PC-3 (cell line): Measurements from ENCODE around the gene IL20RB. TPM values are rescaled to one million over a fixed set of nuclear protein-coding genes. Genes with fewer than 3 reads are reported as not detected.
"Not testable (repeated sequence)": the region's sequence is repeated elsewhere in the genome, so short reads cannot be mapped to it uniquely, and the experiment has no call there.

ENCODE experiments used
- ATAC-seq: fragments of 200-7000 bp; cut with Tn5 transposase; 2 replicates; pipeline ENCODE4 v1.9.1; 2020; ENCODE audit warnings: mild to moderate bottlenecking, moderate library complexity
- BruUV-seq: library from RNA; stranded (reverse); fragments of 400-500 nt; replicated peaks from 2 replicates; lab custom pipeline; 2021; lab: Mats Ljungman, UMichigan
- CTCF ChIA-PET: fragments of 300-600 bp; sonication (Branson Sonifier 250); formaldehyde crosslinking; loops from one replicate; lab custom pipeline; 2022; ENCODE audit warnings: antibody characterized with exemption; lab: Charles Lee
- POLR2A ChIA-PET: fragments of 300-600 bp; sonication (Branson Sonifier 250); formaldehyde crosslinking; loops from one replicate; lab custom pipeline; 2022; ENCODE audit warnings: antibody characterized with exemption; ENCODE audit not compliant: unreplicated experiment; lab: Charles Lee
- DNase-seq: peaks from one replicate; pipeline ENCODE4 v3.0.0-alpha.2; 2015
- H2AFZ ChIP-seq: fragments of 300-600 bp; sonication (generic); 2 replicates; pipeline ENCODE4 v1.6.0; 2016; ENCODE audit warnings: antibody characterized with exemption, low read length
- H3F3A ChIP-seq: fragments of 300-600 bp; sonication (generic); one replicate; pipeline ENCODE4 v1.6.0; 2017; ENCODE audit warnings: antibody characterized with exemption, low read length, control low read depth, mild to moderate bottlenecking; ENCODE audit not compliant: unreplicated experiment
- H3K27ac ChIP-seq: fragments of 300-600 bp; sonication (generic); 2 replicates; pipeline ENCODE4 v1.5.1; 2016; ENCODE audit warnings: mild to moderate bottlenecking, low read length
- H3K27me3 ChIP-seq: fragments of 300-600 bp; sonication (generic); 2 replicates; pipeline ENCODE4 v1.6.1; 2016; ENCODE audit warnings: low read length, mixed read lengths
- H3K36me3 ChIP-seq: fragments of 300-600 bp; sonication (generic); 2 replicates; pipeline ENCODE4 v1.6.1; 2016; ENCODE audit warnings: low read depth, mixed run types, low read length, mixed read lengths
- H3K4me1 ChIP-seq: fragments of 300-600 bp; sonication (generic); 2 replicates; pipeline ENCODE4 v1.5.1; 2016; ENCODE audit warnings: low read length; ENCODE audit not compliant: insufficient read depth
- H3K4me2 ChIP-seq: fragments of 300-600 bp; sonication (generic); 2 replicates; pipeline ENCODE4 v1.6.0; 2016; ENCODE audit warnings: low read length
- H3K4me3 ChIP-seq: fragments of 300-600 bp; sonication (generic); 2 replicates; pipeline ENCODE4 v1.5.1; 2016; ENCODE audit warnings: mild to moderate bottlenecking, low read length, mixed read lengths
- H3K79me2 ChIP-seq: fragments of 300-600 bp; sonication (generic); 2 replicates; pipeline ENCODE4 v1.6.1; 2017; ENCODE audit warnings: low read length, mixed read lengths
- H3K9ac ChIP-seq: fragments of 300-600 bp; sonication (generic); 2 replicates; pipeline ENCODE4 v1.6.0; 2016; ENCODE audit warnings: mild to moderate bottlenecking, low read length
- H3K9me2 ChIP-seq: fragments of 300-600 bp; sonication (generic); replicated peaks from 2 replicates; pipeline ENCODE4 v1.6.1; 2016; ENCODE audit warnings: mixed run types, low read length, mixed read lengths
- H3K9me3 ChIP-seq: fragments of 300-600 bp; sonication (generic); 2 replicates; pipeline ENCODE4 v1.6.1; 2016; ENCODE audit warnings: low read length, mixed read lengths
- H4K20me1 ChIP-seq: fragments of 300-600 bp; sonication (generic); 2 replicates; pipeline ENCODE4 v1.6.1; 2016; ENCODE audit warnings: low read length, mixed read lengths
- CTCF ChIP-seq: fragments of 300-600 bp; sonication (generic); conservative IDR thresholded peaks from 2 replicates; pipeline ENCODE4 v1.5.1; 2017; ENCODE audit warnings: antibody characterized with exemption, low read depth, mild to moderate bottlenecking, low read length
- EZH2 ChIP-seq: fragments of 300-600 bp; sonication (generic); IDR thresholded peaks from one replicate; pipeline ENCODE4 v1.6.1; 2017; ENCODE audit warnings: antibody characterized with exemption, mild to moderate bottlenecking, low read length; ENCODE audit not compliant: unreplicated experiment
- EZH2phosphoT487 ChIP-seq: fragments of 300-600 bp; sonication (generic); IDR thresholded peaks from 2 replicates; pipeline ENCODE4 v1.6.1; 2018; ENCODE audit warnings: mild to moderate bottlenecking, antibody characterized with exemption, low read length, borderline replicate concordance
- intact Hi-C: fragments of 100-400 bp; cut with micrococcal nuclease; formaldehyde crosslinking; loops from 2 replicates; pipeline ENCODE4 v1.9.0; 2023
- total RNA-seq: library from RNA; depleted of rRNA; stranded (reverse); fragments of >200 nt; gene quantifications from 2 replicates; pipeline ENCODE4 v1.2.3, GENCODE V29; 2014

IL20RB gene
- total RNA-seq, 1 experiment from 2014 or later, result 0.73 TPM

GRCh38 chr3:136984837-136985236 lies 27.1 kb downstream of the IL20RB start:
- H3K27ac ChIP-seq, result no peak overlapping the region
- H3K4me2 ChIP-seq, result no peak overlapping the region

GRCh38 chr3:136987398-136987980 lies 29.7 kb downstream of the IL20RB start:
- H2AFZ ChIP-seq, H3K4me3 ChIP-seq, BruUV-seq, H3K9me3 ChIP-seq, ATAC-seq, H3K27ac ChIP-seq, H3K79me2 ChIP-seq, H3K9me2 ChIP-seq, H3K4me1 ChIP-seq, H3K27me3 ChIP-seq, H3K36me3 ChIP-seq, H3F3A ChIP-seq, POLR2A ChIA-PET, CTCF ChIA-PET, intact Hi-C loops, DNase-seq, H3K4me2 ChIP-seq, H3K9ac ChIP-seq, H4K20me1 ChIP-seq: not testable (repeated sequence)

More at GRCh38 chr3:136984837-136985236, 27.1 kb downstream of the IL20RB start:
- ChIA-PET POLR2A (interaction anchor here (0.8 kb wide), 1 partner anchor 1008 kb away, joined by 9 read pairs; no protein-coding TSS in a partner anchor), CTCF (no interaction called here)
- no peaks in the 10 kb centered on the region for H3K79me2 ChIP-seq
- H3K4me3 ChIP-seq, result no peak overlapping the region
- ATAC-seq, result peak; percentile 76
- intact Hi-C loops, result no loop called here
- no peaks in the 10 kb centered on the region for H3K27me3 ChIP-seq
- no peaks in the 10 kb centered on the region for H4K20me1 ChIP-seq
- no peaks in the 10 kb centered on the region for H3K36me3 ChIP-seq
- no peaks in the 10 kb centered on the region for H3F3A ChIP-seq
- no peaks in the 10 kb centered on the region for H3K9me2 ChIP-seq
- H3K9ac ChIP-seq, result no peak overlapping the region
- no peaks in the 10 kb centered on the region for H3K9me3 ChIP-seq
- no TSS peak for BruUV-seq
- DNase-seq, result peak; percentile 10
- no peaks in the 10 kb centered on the region for H3K4me1 ChIP-seq
- no peak overlapping the region for H2AFZ ChIP-seq
- TF ChIP-seq CTCF (no peak), EZH2phosphoT487 (no peak), EZH2 (no peak)

- Histone ChIP-seq H3K79me2 (no peaks in the 10 kb centered on the region), H3F3A (no peaks in the 10 kb centered on the region), H3K4me2 (no peak overlapping the region), H3K4me1 (no peaks in the 10 kb centered on the region), H3K27ac (no peak overlapping the region), H3K9ac (no peak overlapping the region), H3K9me3 (no peaks in the 10 kb centered on the region), H2AFZ (no peak overlapping the region), H3K36me3 (no peaks in the 10 kb centered on the region), H3K4me3 (no peak overlapping the region), H4K20me1 (no peaks in the 10 kb centered on the region), H3K9me2 (no peaks in the 10 kb centered on the region), H3K27me3 (no peaks in the 10 kb centered on the region)
- ATAC-seq, result no peak
- DNase-seq, result no peak
- no peak for TF ChIP-seq EZH2phosphoT487
- no peak for TF ChIP-seq CTCF
- no peak for TF ChIP-seq EZH2
- CTCF ChIA-PET, result no interaction called here
- intact Hi-C loops, result no loop called here
- no TSS peak for BruUV-seq
- POLR2A ChIA-PET, result no interaction called here
These were observed 30.9 kb downstream of the IL20RB start for GRCh38 chr3:136988651-136989050.
